ENCODE results near the gene SLC45A1.

SLC45A1 gene

DNA sequence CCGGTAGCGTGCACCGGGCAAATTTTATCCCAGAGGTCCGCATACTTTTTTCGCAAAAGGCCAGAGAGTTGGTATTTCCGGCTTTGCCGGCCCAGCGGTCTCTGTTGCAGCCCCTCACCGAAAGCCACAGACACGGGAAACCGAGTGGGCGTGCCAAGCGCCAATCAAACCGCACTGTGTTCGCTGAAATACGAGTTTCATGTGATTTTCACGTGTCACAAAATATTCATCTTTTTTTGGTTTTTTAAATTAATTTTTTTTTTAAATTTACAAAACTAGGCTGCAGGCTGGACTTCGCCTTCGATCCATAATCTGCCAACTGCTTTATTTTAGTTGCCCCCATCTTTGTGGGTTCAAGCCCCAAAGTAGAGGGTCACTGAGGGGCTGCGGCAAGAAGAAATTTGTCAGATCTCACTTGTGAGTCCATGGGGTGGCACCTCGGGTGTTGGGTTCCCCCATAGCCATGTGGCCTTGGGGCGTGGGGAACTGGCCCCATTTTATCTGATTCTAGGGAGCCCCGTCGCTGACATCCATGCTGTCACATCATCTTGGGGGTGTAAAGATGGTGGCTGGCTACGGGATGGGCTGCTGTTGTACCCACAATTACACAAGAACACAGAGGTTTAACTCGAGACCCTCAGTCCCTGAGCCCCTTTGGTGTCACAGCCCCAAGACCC is 20.8 kb downstream of the SLC45A1 start:
- in situ Hi-C loops (cut with MboI; ENCODE audit: low sequenced_read_pairs, unreplicated experiment) = no loop called here
- DNase-seq (ENCODE audit: low spot score) = no peak
- TF ChIP-seq, protein P1, sequence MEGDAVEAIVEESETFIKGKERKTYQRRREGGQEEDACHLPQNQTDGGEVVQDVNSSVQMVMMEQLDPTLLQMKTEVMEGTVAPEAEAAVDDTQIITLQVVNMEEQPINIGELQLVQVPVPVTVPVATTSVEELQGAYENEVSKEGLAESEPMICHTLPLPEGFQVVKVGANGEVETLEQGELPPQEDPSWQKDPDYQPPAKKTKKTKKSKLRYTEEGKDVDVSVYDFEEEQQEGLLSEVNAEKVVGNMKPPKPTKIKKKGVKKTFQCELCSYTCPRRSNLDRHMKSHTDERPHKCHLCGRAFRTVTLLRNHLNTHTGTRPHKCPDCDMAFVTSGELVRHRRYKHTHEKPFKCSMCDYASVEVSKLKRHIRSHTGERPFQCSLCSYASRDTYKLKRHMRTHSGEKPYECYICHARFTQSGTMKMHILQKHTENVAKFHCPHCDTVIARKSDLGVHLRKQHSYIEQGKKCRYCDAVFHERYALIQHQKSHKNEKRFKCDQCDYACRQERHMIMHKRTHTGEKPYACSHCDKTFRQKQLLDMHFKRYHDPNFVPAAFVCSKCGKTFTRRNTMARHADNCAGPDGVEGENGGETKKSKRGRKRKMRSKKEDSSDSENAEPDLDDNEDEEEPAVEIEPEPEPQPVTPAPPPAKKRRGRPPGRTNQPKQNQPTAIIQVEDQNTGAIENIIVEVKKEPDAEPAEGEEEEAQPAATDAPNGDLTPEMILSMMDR (IDR thresholded peaks at IDR 0.05; ENCODE audit: borderline replicate concordance, control extremely low read depth, extremely low read depth, insufficient read depth, missing control alignments) = no peak

DNA sequence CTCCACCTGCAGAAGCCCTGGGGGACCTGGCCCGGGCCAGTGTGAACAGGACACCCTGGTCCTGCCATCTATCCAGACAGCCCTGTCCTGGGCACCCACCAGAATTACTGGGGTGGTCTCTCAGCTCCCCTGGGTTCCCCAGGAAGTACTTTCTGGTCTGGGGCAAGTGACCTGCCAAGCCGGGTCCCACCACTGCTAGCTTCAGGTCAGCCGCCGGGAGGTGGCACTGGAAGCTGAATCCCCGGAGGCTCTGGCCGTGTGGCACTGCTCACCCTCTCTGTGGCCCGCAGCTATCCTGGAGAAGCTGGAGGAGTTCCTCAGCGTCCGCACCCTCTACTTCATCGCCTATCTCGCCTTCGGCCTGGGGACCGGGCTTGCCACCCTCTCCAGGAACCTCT is 21.3 kb downstream of the SLC45A1 start:
- TF ChIP-seq, protein P1 (IDR thresholded peaks at IDR 0.05; ENCODE audit: borderline replicate concordance, control extremely low read depth, extremely low read depth, insufficient read depth, missing control alignments) = no peak
- no peak for DNase-seq (ENCODE audit: low spot score)
- in situ Hi-C loops (cut with MboI; ENCODE audit: low sequenced_read_pairs, unreplicated experiment) = no loop called here

DNA sequence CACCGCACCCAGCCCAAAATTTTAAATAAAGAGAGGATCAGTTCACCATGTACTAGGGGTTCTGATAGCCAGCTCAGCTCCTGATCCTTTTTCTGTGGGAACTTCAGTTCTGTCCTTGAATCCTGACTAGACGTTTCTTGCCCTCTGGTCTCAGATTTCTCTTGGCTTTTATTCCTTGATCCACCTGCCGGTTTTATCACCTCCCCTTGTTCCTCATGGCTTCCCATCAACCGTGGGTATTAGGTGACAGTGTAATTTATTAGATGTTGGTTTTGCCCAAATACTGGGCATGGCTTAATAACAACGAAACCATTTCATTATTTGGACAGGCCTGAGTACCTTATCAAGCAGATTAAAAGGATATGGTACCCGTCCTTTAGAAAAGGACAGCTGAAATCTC is 22.5 kb downstream of the SLC45A1 start:
- no peak for DNase-seq (ENCODE audit: low spot score)
- in situ Hi-C loops (cut with MboI; ENCODE audit: low sequenced_read_pairs, unreplicated experiment) = no loop called here
- TF ChIP-seq, protein P1 (IDR thresholded peaks at IDR 0.05; ENCODE audit: borderline replicate concordance, control extremely low read depth, extremely low read depth, insufficient read depth, missing control alignments) = no peak

DNA sequence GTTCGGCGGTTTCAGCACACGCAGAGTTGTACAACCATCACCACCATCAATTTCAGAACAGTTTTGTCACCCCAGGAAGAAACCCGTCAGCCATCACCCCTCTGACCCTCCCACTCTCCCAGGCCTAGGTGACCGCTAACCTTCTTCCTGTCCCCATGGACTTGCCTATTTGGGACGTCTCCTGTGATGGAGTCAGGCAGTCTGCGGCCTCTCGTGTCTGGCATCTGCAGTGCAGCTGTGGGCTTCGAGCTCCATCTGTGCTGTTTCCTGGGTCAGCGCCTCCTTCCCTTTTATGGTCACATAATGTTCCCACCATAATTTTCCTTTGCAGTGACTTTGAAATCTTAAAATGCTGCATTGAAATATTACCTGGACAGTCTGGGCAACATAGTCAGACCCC is 24.4 kb downstream of the SLC45A1 start:
- in situ Hi-C loops (cut with MboI; ENCODE audit: low sequenced_read_pairs, unreplicated experiment) = no loop called here
- DNase-seq (ENCODE audit: low spot score) = no peak
- TF ChIP-seq, protein P1 (IDR thresholded peaks at IDR 0.05; ENCODE audit: borderline replicate concordance, control extremely low read depth, extremely low read depth, insufficient read depth, missing control alignments) = no peak

DNA sequence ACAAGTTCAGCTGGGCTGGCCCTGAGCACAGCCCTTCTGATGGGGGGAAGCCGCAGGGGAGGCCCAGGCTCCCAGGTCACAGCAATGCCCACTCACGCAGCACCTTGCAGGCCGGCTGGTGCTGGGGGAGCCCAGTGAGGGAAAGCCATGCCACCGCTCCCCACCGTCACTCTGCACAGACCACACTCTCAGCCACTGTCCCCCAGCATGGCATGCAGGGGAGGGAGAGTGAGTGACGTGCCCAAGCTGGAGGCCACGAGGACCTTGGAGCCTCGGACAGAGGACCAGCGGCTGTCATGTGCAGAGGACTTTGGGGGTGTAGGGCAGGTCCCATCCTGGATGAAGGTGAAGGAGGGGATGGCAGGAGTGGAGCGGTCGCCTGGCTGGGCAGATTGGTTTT is 25.1 kb downstream of the SLC45A1 start:
- DNase-seq (ENCODE audit: low spot score) = no peak
- in situ Hi-C loops (cut with MboI; ENCODE audit: low sequenced_read_pairs, unreplicated experiment) = no loop called here

DNA sequence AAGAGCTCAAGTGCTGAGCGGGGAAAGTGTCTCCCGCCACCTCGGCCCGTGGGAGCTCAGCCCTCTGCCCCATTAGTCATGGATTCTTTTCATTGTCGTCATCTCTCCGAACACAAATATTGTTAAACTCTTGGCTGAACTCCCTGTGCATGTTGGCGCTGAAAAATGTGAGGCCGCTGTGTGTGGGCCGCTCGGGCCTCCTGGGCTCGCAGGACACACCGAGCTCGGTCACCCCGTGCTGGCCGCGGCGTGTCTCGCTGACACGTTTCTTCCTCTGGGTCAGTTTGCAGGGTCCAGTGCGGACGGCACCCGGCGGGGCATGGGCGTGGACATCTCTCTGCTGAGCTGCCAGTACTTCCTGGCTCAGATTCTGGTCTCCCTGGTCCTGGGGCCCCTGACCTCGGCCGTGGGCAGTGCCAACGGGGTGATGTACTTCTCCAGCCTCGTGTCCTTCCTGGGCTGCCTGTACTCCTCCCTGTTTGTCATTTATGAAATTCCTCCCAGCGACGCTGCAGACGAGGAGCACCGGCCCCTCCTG is 25.6 kb downstream of the SLC45A1 start:
- TF ChIP-seq, protein P1 (IDR thresholded peaks at IDR 0.05; ENCODE audit: borderline replicate concordance, control extremely low read depth, extremely low read depth, insufficient read depth, missing control alignments) = no peak
- no peak for DNase-seq (ENCODE audit: low spot score)
- in situ Hi-C loops (cut with MboI; ENCODE audit: low sequenced_read_pairs, unreplicated experiment) = no loop called here

More for the DNA sequence above, 25.1 kb downstream of the SLC45A1 start:
- TF ChIP-seq, protein P1 (IDR thresholded peaks at IDR 0.05; ENCODE audit: borderline replicate concordance, control extremely low read depth, extremely low read depth, insufficient read depth, missing control alignments) = no peak

All from GM13976 (cell line).